Effector CD8-positive, alpha-beta T cell (primary cell): ENCODE measurements around the gene GTF3C2.
"Not testable (repeated sequence)": the region's sequence is repeated elsewhere in the genome, so short reads cannot be mapped to it uniquely, and the experiment has no call there.

Experiments used
- DNase-seq: peaks from one replicate; lab custom pipeline; 2025; lab: John Stamatoyannopoulos, UW

GTF3C2 gene

DNA sequence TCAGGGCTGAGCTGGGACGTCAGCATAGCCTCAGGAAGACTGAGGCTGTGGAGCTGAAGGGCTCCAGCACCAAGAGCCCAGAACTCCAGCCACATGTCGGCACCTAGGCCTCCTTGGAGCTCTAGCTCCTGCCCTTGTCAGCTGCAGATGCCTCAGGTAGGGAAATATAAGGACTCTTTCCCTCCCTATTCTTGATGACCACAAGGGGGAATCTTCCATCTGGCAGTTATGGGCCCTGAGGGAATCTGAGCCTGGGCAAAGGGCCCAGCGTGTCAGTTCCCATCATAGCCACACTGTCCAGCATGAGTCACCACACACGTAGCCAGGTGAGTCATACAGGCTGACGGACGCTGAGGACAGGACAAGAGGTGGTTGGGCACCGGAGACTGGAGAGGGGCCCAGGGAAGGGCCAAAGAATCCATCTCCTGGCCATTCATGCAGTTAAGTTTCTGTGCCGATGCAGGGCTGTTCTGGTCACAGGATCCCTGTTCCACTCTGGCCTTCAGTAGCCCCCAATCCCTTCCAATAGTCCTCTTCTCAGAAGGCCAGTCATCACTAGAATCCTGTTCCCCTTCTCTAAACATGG lies 35.5 kb downstream of the GTF3C2 start:
- no peak for DNase-seq

GRCh38 chr2:27319839-27320238 lies 36.7 kb downstream of the GTF3C2 start:
- not testable (repeated sequence) for DNase-seq

- no peak for DNase-seq
These were observed 39.7 kb downstream of the GTF3C2 start for GRCh38 chr2:27316655-27317412.

DNA sequence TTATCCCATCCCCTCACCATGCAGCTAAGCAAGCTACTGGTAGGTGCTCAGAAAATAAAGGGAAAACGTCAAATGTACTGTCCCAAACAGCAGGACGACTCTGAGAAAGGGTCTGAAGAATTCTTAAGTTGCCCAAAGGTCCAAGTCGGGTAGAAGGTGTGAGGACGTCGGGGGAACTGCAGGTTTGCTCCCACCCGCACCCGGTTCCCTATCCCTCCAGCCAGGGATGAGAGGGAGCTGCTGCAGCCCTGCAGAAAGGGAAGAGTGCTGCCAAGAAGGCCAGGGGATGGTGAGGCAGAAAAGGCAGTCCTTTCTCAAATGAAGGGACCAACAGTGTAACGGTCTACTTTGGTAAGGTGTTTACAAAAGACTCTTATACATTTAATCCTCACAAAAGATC lies 41.4 kb downstream of the GTF3C2 start:
- no peak for DNase-seq

GRCh38 chr2:27314709-27315108 lies 41.9 kb downstream of the GTF3C2 start:
- DNase-seq = no peak

- DNase-seq = no peak
These were observed 42.5 kb downstream of the GTF3C2 start for GRCh38 chr2:27313882-27314645.

- DNase-seq = no peak
These were observed 44.4 kb downstream of the GTF3C2 start for GRCh38 chr2:27312152-27312551.

DNA sequence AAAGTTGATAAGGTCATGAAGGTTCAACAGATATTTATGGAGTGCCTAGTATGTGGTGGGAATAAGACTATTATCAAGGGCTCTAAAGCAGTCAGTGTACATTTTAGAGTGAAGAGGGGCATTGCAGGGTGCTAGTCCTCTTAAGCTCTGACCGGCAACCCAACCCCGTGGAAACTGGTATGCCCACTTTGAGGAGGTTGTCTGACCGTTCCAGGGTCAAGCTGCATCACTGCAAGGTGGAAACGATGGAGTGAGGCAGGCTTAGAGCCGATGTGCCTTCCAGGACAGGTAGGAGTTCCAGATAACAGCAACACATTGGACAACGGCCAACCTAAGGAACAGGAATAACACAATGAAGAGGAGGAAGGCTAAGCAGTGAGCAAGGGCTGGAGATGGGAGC lies 46.9 kb downstream of the GTF3C2 start:
- DNase-seq = no peak

DNA sequence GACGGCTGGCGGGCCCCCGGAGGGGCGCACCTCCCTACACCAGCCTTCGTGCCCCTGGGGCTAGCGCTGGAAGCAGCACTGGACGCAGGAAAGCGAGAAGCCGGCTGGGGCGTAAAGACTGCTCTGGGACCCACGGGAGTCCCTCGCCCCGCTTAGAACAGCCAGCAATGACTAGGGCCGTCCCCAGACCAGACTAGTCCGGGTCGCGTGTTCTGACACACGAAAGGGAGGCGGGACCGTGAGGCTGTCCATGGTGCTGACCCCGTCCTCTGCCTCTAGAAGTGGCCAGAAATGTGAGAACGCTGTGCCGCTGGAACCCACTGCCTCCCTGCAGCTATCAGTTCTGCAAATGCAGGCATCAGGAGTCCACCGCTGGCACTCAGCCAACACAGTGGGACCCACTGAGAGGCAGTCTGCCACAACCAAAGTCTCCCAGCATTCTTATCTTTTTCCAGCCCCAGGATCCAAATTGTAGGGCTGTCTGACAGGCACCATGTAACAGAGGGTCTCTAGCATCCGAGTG lies 48.1 kb downstream of the GTF3C2 start, which contains the start of gene UCN:
Gene UCN, minus strand, starts transcription at position 87 of the 523 bp plus-strand sequence. CDS start 550 bp downstream, outside the sequence.
- no peak for DNase-seq

GRCh38 chr2:27307545-27308358 lies 48.8 kb downstream of the GTF3C2 start:
- DNase-seq = no peak

DNA sequence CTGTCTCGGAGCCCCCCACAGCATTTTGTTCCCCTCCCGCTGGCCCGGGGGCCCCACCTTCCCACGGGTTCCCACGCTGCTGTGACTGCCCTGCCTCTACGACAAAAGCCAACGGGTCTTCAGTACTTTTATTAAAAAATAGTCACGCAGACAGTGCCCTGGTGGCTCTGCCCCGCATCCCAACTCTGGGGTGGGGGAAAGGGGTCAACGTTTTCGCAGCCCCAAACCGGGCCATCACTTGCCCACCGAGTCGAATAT lies 49.3 kb downstream of the GTF3C2 start:
- DNase-seq = no peak

GRCh38 chr2:27306573-27307286 lies 49.8 kb downstream of the GTF3C2 start:
- DNase-seq = peak; percentile 5

DNA sequence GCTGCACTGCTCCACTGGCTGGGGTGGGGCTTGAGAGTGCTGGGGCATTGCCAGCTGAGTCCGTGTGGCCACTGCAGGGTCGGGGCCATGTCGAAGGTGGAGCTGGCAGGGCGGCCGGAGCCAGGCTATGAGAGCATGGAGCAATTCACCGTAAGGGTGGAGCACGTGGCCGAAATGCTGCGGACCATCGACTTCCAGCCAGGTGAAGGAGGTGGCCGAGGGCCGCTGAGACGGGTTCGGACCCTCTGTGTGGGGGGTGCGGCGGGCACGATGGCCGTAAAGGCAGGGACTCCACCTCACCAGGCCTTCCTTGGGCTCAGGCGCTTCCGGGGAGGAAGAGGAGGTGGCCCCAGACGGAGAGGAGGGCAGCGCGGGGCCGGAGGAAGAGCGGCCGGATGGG lies 50.4 kb downstream of the GTF3C2 start:
- no peak for DNase-seq

- no peak for DNase-seq
These were observed 51.0 kb downstream of the GTF3C2 start for GRCh38 chr2:27305516-27305915.

- no peak for DNase-seq
These were observed 51.9 kb downstream of the GTF3C2 start for GRCh38 chr2:27304488-27305240.

DNA sequence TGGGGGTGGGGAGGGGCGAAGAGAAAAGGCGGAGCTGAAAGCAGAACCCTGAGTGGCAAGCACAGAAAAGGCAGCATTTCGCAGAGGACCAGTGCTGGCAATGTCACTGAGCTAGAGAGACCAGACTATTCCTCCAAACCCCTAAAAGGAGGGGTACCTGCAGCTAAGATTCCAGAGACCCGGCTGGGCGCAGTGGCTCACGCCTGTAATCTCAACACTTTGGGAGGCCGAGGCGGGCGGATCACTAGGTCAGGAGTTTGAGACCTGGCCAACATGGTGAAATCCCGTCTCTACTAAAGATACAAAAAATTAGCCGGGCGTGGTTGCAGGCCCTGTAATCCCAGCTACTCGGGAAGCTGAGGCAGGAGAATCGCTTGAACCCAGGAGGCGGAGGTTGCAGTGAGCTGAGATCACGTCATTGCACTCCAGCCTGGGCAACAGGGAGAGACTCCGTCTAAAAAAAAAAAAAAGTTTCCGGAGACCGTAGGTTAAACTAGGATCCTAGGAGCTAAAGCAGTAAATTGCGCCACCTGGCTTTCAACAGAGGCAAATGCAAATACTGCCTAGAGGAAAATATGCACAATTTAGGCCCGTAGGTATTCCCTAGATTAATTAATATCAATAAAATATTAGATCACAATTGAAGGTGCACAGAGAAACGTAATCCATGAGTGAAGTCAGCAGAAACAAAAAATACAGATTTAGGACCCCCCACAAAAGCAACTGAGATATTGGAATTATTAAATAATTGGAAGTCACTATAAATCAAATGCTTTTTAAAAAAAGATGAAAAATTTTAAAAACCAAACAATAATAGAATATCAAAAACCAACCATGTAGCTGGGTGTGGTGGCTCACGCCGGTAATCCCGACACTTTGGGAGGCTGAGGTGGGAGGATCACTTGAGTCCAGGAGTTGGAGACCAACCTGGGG lies 53.2 kb downstream of the GTF3C2 start:
- DNase-seq = peak; percentile 9

DNA sequence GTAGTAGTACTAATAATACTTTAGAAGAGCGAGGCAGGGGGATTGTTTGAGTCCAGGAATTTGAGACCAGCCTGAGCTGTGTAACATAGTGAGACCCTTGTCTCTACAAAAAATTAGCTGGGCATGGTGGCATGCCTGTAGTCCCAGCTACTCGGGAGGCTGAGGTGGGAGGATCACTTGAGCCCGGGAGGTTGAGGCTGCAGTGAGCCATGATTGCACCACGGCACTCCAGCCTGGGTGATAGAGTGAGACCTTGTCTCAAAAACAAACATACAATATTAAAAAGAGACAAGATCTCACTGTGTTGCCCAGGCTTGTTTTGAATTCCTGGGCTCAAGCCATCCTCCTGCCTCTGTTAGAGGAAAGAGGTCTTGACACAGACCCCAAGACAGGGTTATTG lies 56.0 kb downstream of the GTF3C2 start:
- DNase-seq = not testable (repeated sequence)

DNA sequence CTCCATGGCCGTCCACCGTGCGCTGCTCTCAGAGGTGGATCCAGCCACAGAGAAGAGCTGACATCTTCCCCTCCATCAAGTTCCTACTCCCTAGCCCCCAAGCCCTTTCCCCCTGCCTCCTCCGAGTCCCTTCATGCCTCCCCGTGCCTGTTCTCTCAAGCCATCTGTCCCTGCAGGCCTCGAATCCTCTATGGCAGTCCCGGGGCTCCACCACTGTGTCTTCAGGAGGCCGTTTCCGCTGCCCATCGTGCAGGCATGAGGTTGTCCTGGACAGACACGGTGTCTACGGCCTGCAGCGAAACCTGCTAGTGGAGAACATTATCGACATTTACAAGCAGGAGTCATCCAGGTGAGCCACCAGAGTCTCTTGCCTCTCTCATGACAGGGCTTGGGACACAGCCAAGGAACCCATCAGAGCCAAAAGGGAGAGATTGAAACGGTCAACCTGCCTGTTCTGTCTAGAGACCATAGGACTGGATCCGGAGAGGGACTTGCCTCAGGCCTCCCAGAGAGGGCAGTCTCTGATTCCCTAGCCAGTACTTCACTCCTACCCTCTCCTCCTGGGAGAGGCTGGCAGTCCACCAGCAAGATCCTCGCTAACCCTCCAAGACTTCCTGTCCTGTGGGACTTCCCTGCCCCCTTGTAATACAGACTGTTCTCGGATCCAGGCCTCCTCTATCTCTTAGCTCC lies 58.0 kb downstream of the GTF3C2 start:
- no peak for DNase-seq

DNA sequence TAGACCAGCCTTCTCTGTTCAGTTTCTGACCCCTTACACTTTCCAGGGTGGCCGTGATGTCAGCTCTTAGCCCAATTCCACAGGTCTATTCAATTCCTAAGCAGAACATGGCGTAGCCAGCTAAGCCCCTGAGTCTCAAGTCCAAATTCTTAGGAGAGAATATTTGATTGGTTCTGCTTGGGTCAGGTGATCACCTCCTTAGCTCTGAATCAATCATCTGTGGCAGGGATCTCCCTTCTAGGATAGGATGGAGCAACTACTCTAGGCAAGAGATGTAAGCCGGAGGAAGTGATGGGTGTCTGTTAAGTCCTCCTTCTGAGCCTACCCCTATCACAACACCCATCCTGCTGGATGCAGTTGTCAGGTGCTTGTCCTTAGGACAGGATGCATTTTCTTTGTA lies 59.4 kb downstream of the GTF3C2 start:
- no peak for DNase-seq
